Aorta (tissue), 5 donors: Measurements from ENCODE around the gene UFD1. TPM values are rescaled to one million over a fixed set of nuclear protein-coding genes. Genes with fewer than 3 reads are reported as not detected.

Experiments
- ATAC-seq: fragments of 200-7000 bp; cut with Tn5 transposase; one replicate; pipeline ENCODE4 v1.9.1; 2022; ENCODE audit warnings: moderate library complexity; ENCODE audit not compliant: low FRiP score
- DNase-seq, 2 donors: peaks; one replicate each; pipeline ENCODE4 v3.0.0-alpha.2; 2020
- H3K27ac ChIP-seq, 2 donors: one replicate each; pipeline ENCODE4 v1.5.1; 2013; ENCODE audit warnings: low read length in 2 of 2, mild to moderate bottlenecking in 2 of 2, moderate library complexity in 2 of 2, control low read depth in 1 of 2, inconsistent platforms in 1 of 2, low read depth in 1 of 2
- H3K27me3 ChIP-seq, 2 donors: one replicate each; pipeline ENCODE4 v1.6.1; 2013; ENCODE audit warnings: control low read depth in 1 of 2, low read length in 1 of 2, mild to moderate bottlenecking in 1 of 2, moderate library complexity in 1 of 2; ENCODE audit not compliant: insufficient read depth in 2 of 2, control insufficient read depth in 1 of 2
- H3K36me3 ChIP-seq, 2 donors: one replicate each; pipeline ENCODE4 v1.6.1; 2013; ENCODE audit warnings: control low read depth in 1 of 2, low read length in 1 of 2, mild to moderate bottlenecking in 1 of 2; ENCODE audit not compliant: insufficient read depth in 2 of 2, control insufficient read depth in 1 of 2
- H3K4me1 ChIP-seq, 2 donors: one replicate each; pipeline ENCODE4 v1.6.1; 2013; ENCODE audit warnings: low read length in 2 of 2, control low read depth in 1 of 2, mild to moderate bottlenecking in 1 of 2, moderate library complexity in 1 of 2; ENCODE audit not compliant: insufficient read depth in 2 of 2, control insufficient read depth in 1 of 2
- H3K4me3 ChIP-seq, 2 donors: one replicate each; pipeline ENCODE4 v1.5.1; 2013; ENCODE audit warnings: low read length in 2 of 2, control low read depth in 1 of 2, mild to moderate bottlenecking in 1 of 2
- H3K9me3 ChIP-seq: one replicate; pipeline ENCODE4 v1.6.1; 2013; ENCODE audit warnings: mild to moderate bottlenecking, low read length; ENCODE audit not compliant: control insufficient read depth
- WGBS, 2 donors: extraction: QIAGEN DNeasy Blood & Tissue Kit; methylation state at CpG; one replicate each; pipeline ENCODE4 v1.1.7; 2013; 5-methylcytosine and 5-hydroxymethylcytosine counted together
- intact Hi-C, 2 donors: fragments of 100-400 bp; cut with DNase I; formaldehyde crosslinking; loops; one replicate each; pipeline versions ENCODE4 v1.14.2 to v1.15.0; 2022
- polyA plus RNA-seq, 2 donors: library from polyadenylated mRNA; stranded (reverse); fragments of 200-250 nt; gene quantifications; one replicate each; pipeline ENCODE4 v1.2.3, GENCODE V29; 2013
- total RNA-seq, 2 donors: library from RNA; stranded (reverse); fragmentation: NEBNext Ultra II Directional; extraction: Animal tissue kit (Norgen Biotek cat#: 25700); gene quantifications; one replicate each; pipeline ENCODE4 v1.2.1, GENCODE V29; 2021
- donor health status: healthy with polysubstance abuse.
- donor health status: Bipolar disorder and iron deficiency.
- donor health status: DM: no; HTN: no; CAD: no.
- donor health status: DM: no; HTN: no; CAD: no.
- donor health status: DM: yes; HTN: yes; CAD: no.

UFD1 gene
- total and polyA plus RNA-seq, 4 donors = 43.4 to 110 (median 63.1) TPM

GRCh38 chr22:19410941-19411689 lies 67.9 kb downstream of the UFD1 start:
- ATAC-seq = no peak
- peaks cover 3 to 5% of the 10 kb centered on the region in 2 donors for H3K36me3 ChIP-seq

DNA sequence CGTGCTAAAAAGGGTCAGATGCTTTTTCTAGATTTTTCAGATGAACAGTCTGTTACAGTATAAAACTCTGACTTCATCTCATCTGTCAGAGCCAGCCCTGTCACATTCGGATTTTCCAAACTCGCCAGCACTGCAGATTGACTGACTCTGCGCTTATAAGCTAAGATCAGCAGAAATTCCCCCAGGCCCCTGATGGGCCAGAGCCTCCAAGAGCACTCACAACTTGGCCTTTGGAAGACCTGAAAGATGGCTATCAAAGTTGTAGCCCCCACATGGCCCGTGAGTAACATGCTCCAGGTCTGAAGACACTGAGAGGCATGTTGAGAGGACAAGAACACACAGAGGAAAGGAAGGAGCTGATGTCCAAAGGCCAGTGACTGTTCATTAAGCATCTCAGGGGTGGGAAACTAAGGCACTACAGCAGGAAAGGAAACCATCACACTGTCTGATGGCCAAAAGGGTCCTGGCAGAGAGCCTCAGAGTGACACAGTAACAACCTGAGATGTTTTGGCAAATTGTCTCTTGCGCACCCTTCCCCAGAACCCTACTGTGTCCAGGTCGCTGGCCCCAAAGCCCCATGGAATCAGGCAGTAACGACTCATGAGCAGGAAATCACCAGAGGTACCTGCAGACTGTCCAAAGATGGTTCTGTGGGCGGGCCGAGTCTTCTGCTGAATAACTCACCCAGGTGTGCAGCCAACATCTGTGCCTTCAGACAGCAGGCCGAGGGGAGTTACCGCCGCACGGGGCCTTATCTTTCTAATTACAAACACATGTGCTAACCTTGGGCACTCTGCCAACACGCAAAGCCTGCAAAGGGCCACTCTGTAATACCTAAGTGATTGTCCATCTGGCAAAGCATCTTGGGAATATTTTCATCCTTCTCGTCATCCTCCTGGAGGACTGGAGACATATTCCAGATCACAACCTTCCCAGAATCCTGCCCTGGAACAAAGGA lies 71.1 kb downstream of the UFD1 start:
- no peak for DNase-seq
- Histone ChIP-seq H3K27me3 (no peaks in the 10 kb centered on the region), H3K27ac (no peak overlapping the region), H3K9me3 (no peaks in the 10 kb centered on the region), H3K4me1 (no peaks in the 10 kb centered on the region), H3K36me3 (peaks cover 3 to 5% of the 10 kb centered on the region in 2 donors), H3K4me3 (no peak overlapping the region)
- intact Hi-C loops = no loop called here
- 71 to 72% methylated on average over 16 of the region's 16 CpGs for WGBS, 2 donors
- no peak for ATAC-seq

More at GRCh38 chr22:19410941-19411689, 67.9 kb downstream of the UFD1 start:
- no peak overlapping the region for H3K4me3 ChIP-seq
- no peak for DNase-seq
- no peaks in the 10 kb centered on the region for H3K27me3 ChIP-seq
- intact Hi-C loops = no loop called here
- 87 to 89% methylated on average over 6 of the region's 6 CpGs for WGBS, 2 donors
- peaks cover 0 to 2% of the 10 kb centered on the region in 2 donors for H3K4me1 ChIP-seq
- no peak overlapping the region for H3K27ac ChIP-seq
- H3K9me3 ChIP-seq = no peaks in the 10 kb centered on the region

- intact Hi-C loops = no loop called here
- Histone ChIP-seq H3K27me3 (no peaks in the 10 kb centered on the region), H3K36me3 (peaks cover 3 to 5% of the 10 kb centered on the region in 2 donors), H3K27ac (no peak overlapping the region), H3K4me3 (no peak overlapping the region), H3K4me1 (no peaks in the 10 kb centered on the region), H3K9me3 (no peaks in the 10 kb centered on the region)
- ATAC-seq (no peak), DNase-seq (no peak)
- 82 to 92% methylated on average over 4 of the region's 4 CpGs for WGBS, 2 donors
Measured at GRCh38 chr22:19406846-19407245, 72.1 kb downstream of the UFD1 start.

GRCh38 chr22:19406281-19406811 lies 72.6 kb downstream of the UFD1 start:
- intact Hi-C loops = no loop called here
- DNase-seq = no peak
- H3K36me3 ChIP-seq = peaks cover 3% of the 10 kb centered on the region in 2 donors
- WGBS, 2 donors = 71 to 80% methylated on average over 3 of the region's 3 CpGs
- H3K27ac ChIP-seq = no peak overlapping the region
- ATAC-seq = no peak
- H3K4me3 ChIP-seq = no peak overlapping the region
- no peaks in the 10 kb centered on the region for H3K27me3 ChIP-seq
- no peaks in the 10 kb centered on the region for H3K9me3 ChIP-seq
- no peaks in the 10 kb centered on the region for H3K4me1 ChIP-seq

- no peak overlapping the region for H3K4me3 ChIP-seq
- intact Hi-C loops = no loop called here
- ATAC-seq (no peak), DNase-seq (no peak)
- H3K9me3 ChIP-seq = no peaks in the 10 kb centered on the region
- H3K27ac ChIP-seq = no peak overlapping the region
- H3K36me3 ChIP-seq = peaks cover 3 to 5% of the 10 kb centered on the region in 2 donors
- no peaks in the 10 kb centered on the region for H3K27me3 ChIP-seq
- no peaks in the 10 kb centered on the region for H3K4me1 ChIP-seq
- WGBS, 2 donors = 92 to 93% methylated on average over 8 of the region's 8 CpGs
Measured at GRCh38 chr22:19405652-19406051, 73.3 kb downstream of the UFD1 start.

- H3K9me3 ChIP-seq = no peaks in the 10 kb centered on the region
- WGBS, 2 donors = 91 to 92% methylated on average over 4 of the region's 4 CpGs
- no peaks in the 10 kb centered on the region for H3K27me3 ChIP-seq
- no peak overlapping the region for H3K4me3 ChIP-seq
- H3K27ac ChIP-seq = no peak overlapping the region
- no peak for ATAC-seq
- intact Hi-C loops = no loop called here
- no peak for DNase-seq
- peaks cover 3 to 5% of the 10 kb centered on the region in 2 donors for H3K36me3 ChIP-seq
- no peaks in the 10 kb centered on the region for H3K4me1 ChIP-seq
Measured at GRCh38 chr22:19405133-19405532, 73.9 kb downstream of the UFD1 start.

- 94 to 98% methylated on average over 3 of the region's 3 CpGs for WGBS, 2 donors
Measured at GRCh38 chr22:19404676-19405075, 74.3 kb downstream of the UFD1 start.

GRCh38 chr22:19402642-19403191 lies 76.3 kb downstream of the UFD1 start:
- H3K9me3 ChIP-seq = no peaks in the 10 kb centered on the region
- no peaks in the 10 kb centered on the region for H3K4me1 ChIP-seq
- H3K27ac ChIP-seq = no peak overlapping the region
- 94 to 98% methylated on average over 4 of the region's 4 CpGs for WGBS, 2 donors
- peaks cover 3 to 5% of the 10 kb centered on the region in 2 donors for H3K36me3 ChIP-seq
- intact Hi-C loops = no loop called here
- DNase-seq (peak in 1 of 2 donors; percentile 21), ATAC-seq (no peak)
- no peak overlapping the region for H3K4me3 ChIP-seq
- no peaks in the 10 kb centered on the region for H3K27me3 ChIP-seq

More at GRCh38 chr22:19404676-19405075, 74.3 kb downstream of the UFD1 start:
- no peak overlapping the region for H3K27ac ChIP-seq
- no peaks in the 10 kb centered on the region for H3K27me3 ChIP-seq
- ATAC-seq (no peak), DNase-seq (no peak)
- H3K36me3 ChIP-seq = peaks cover 3 to 5% of the 10 kb centered on the region in 2 donors
- H3K4me3 ChIP-seq = no peak overlapping the region
- no peaks in the 10 kb centered on the region for H3K4me1 ChIP-seq
- H3K9me3 ChIP-seq = no peaks in the 10 kb centered on the region
- intact Hi-C loops = no loop called here
